ENCODE results near the gene EML6.

EML6 gene

DNA sequence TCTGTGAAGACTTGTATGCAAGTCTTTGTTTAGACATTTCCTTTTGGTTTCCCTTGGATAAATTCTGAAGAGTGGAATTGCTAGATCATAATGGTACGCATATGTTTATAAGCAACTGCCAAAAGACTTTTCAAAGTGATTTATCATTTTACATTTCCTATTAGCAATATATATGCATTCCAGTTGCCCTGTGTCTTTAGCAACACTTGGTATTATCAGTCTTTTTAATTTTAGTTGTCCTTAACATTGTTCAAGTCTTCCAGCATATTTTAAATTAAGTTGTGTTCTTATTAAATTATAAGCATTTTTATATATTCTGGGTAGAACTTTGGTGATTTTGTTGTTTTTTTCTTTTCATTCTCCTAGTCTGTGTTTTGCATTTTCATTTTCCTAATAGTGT lies 81.8 kb downstream of the EML6 start:
- Histone ChIP-seq H3K9ac (ENCODE audit: low read length) (no peak overlapping the region), H3K4me2 (ENCODE audit: low read length) (no peak overlapping the region), H2AFZ (ENCODE audit: low read depth, low read length) (no peak overlapping the region), H3K27me3 (ENCODE audit: low read depth, low read length) (peaks cover 5% of the 10 kb centered on the region; the same call in 1 of the 2 replicates), H3K4me3 (ENCODE audit: low read length) (no peak overlapping the region), H3K4me1 (ENCODE audit: low read length) (no peaks in the 10 kb centered on the region), H3K79me2 (ENCODE audit: low read length) (no peaks in the 10 kb centered on the region), H4K20me1 (ENCODE audit: insufficient read depth, low read length) (no peaks in the 10 kb centered on the region), H3K36me3 (replicated peaks; ENCODE audit: low read depth, low read length) (no peaks in the 10 kb centered on the region), H3K9me3 (ENCODE audit: insufficient read depth, low read length) (no peaks in the 10 kb centered on the region), H3K27ac (ENCODE audit: low read length) (no peak overlapping the region)
- TF ChIP-seq, protein P1, sequence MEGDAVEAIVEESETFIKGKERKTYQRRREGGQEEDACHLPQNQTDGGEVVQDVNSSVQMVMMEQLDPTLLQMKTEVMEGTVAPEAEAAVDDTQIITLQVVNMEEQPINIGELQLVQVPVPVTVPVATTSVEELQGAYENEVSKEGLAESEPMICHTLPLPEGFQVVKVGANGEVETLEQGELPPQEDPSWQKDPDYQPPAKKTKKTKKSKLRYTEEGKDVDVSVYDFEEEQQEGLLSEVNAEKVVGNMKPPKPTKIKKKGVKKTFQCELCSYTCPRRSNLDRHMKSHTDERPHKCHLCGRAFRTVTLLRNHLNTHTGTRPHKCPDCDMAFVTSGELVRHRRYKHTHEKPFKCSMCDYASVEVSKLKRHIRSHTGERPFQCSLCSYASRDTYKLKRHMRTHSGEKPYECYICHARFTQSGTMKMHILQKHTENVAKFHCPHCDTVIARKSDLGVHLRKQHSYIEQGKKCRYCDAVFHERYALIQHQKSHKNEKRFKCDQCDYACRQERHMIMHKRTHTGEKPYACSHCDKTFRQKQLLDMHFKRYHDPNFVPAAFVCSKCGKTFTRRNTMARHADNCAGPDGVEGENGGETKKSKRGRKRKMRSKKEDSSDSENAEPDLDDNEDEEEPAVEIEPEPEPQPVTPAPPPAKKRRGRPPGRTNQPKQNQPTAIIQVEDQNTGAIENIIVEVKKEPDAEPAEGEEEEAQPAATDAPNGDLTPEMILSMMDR (IDR thresholded peaks at IDR 0.05; ENCODE audit: low read depth, low read length) = no peak
- no peak for TF ChIP-seq EZH2phosphoT487 (IDR thresholded peaks at IDR 0.05; ENCODE audit: low read depth)

DNA sequence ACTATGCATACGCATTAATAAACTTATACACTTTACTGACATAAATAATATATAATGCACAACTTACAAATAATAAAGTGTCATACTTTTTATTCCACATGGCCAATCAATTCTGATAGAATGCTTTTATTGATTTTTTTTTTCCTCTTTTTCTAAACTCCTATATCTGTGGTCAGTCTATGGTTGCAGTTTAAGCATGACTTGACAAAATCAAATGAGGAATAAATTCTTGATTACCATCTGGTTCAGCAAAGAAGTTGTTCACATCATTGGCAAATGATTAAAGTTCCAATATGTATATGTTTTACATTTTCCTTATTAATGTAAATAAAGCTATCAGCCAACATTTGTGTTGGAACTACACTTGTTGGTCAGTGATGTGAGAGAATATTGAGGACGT lies 83.5 kb downstream of the EML6 start:
- no peaks in the 10 kb centered on the region for H3K36me3 ChIP-seq (replicated peaks; ENCODE audit: low read depth, low read length)
- no peak overlapping the region for H2AFZ ChIP-seq (ENCODE audit: low read depth, low read length)
- no peaks in the 10 kb centered on the region for H3K4me1 ChIP-seq (ENCODE audit: low read length)
- H4K20me1 ChIP-seq (ENCODE audit: insufficient read depth, low read length) = no peaks in the 10 kb centered on the region
- H3K9ac ChIP-seq (ENCODE audit: low read length) = no peak overlapping the region
- no peaks in the 10 kb centered on the region for H3K9me3 ChIP-seq (ENCODE audit: insufficient read depth, low read length)
- no peak overlapping the region for H3K4me3 ChIP-seq (ENCODE audit: low read length)
- TF ChIP-seq EZH2phosphoT487 (IDR thresholded peaks at IDR 0.05; ENCODE audit: low read depth) = no peak
- TF ChIP-seq, protein P1 (IDR thresholded peaks at IDR 0.05; ENCODE audit: low read depth, low read length) = no peak
- H3K27me3 ChIP-seq (ENCODE audit: low read depth, low read length) = peaks cover 5% of the 10 kb centered on the region; the same call in 1 of the 2 replicates
- no peak overlapping the region for H3K4me2 ChIP-seq (ENCODE audit: low read length)
- no peak overlapping the region for H3K27ac ChIP-seq (ENCODE audit: low read length)
- H3K79me2 ChIP-seq (ENCODE audit: low read length) = no peaks in the 10 kb centered on the region

DNA sequence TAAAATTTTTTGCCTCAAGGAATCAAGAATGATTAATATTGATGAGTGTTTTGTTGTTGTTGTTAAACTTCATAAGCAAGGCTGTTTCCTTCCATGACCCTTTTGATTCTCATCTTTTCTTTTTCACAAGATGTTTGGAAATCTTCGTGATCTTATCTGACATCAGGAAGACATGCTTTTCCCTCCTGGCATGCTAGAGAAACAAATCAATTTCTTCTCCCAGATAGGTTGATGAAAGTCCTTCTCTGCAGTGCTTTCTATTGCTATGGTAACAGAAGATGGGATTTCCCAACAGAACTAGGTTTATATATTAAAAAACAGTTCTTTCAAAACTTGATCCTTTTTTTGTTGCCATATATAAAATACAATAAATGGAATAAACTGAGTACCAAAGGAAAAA lies 85.2 kb downstream of the EML6 start:
- Histone ChIP-seq H3K9ac (ENCODE audit: low read length) (no peak overlapping the region), H3K4me3 (ENCODE audit: low read length) (no peak overlapping the region), H3K9me3 (ENCODE audit: insufficient read depth, low read length) (no peaks in the 10 kb centered on the region), H2AFZ (ENCODE audit: low read depth, low read length) (no peak overlapping the region), H3K4me1 (ENCODE audit: low read length) (no peaks in the 10 kb centered on the region), H3K27me3 (ENCODE audit: low read depth, low read length) (peaks cover 5% of the 10 kb centered on the region; the same call in 1 of the 2 replicates), H3K79me2 (ENCODE audit: low read length) (no peaks in the 10 kb centered on the region), H3K27ac (ENCODE audit: low read length) (no peak overlapping the region), H3K36me3 (replicated peaks; ENCODE audit: low read depth, low read length) (no peaks in the 10 kb centered on the region), H4K20me1 (ENCODE audit: insufficient read depth, low read length) (no peaks in the 10 kb centered on the region), H3K4me2 (ENCODE audit: low read length) (no peak overlapping the region)
- TF ChIP-seq EZH2phosphoT487 (IDR thresholded peaks at IDR 0.05; ENCODE audit: low read depth) = no peak
- TF ChIP-seq, protein P1 (IDR thresholded peaks at IDR 0.05; ENCODE audit: low read depth, low read length) = no peak

DNA sequence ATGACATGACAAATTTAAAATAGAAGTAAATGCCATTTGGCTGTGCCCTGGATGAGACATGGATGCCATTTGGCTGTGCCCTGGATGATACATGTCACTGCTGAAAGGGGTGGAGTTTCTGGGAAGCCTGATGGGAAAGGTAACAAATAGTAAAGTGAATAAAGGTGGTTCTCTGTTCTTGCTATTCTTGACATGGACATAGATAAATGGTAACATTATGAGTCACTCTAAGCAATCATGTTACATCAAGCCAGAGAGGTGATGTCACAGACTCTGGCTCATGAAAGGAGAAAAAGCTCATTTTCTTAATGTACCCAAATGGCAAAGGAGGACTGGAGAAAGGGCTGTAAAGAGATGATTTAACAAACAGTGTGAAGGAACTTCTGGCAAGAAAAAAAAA lies 86.4 kb downstream of the EML6 start:
- Histone ChIP-seq H3K36me3 (replicated peaks; ENCODE audit: low read depth, low read length) (no peaks in the 10 kb centered on the region), H3K9ac (ENCODE audit: low read length) (no peak overlapping the region), H3K4me2 (ENCODE audit: low read length) (no peak overlapping the region), H2AFZ (ENCODE audit: low read depth, low read length) (no peak overlapping the region), H3K9me3 (ENCODE audit: insufficient read depth, low read length) (no peaks in the 10 kb centered on the region), H4K20me1 (ENCODE audit: insufficient read depth, low read length) (no peaks in the 10 kb centered on the region), H3K27ac (ENCODE audit: low read length) (no peak overlapping the region), H3K4me3 (ENCODE audit: low read length) (no peak overlapping the region), H3K27me3 (ENCODE audit: low read depth, low read length) (peaks cover 5% of the 10 kb centered on the region), H3K79me2 (ENCODE audit: low read length) (no peaks in the 10 kb centered on the region), H3K4me1 (ENCODE audit: low read length) (no peaks in the 10 kb centered on the region)
- TF ChIP-seq, protein P1 (IDR thresholded peaks at IDR 0.05; ENCODE audit: low read depth, low read length) = no peak
- TF ChIP-seq EZH2phosphoT487 (IDR thresholded peaks at IDR 0.05; ENCODE audit: low read depth) = no peak
